Embryonic facial prominence (tissue), 1 donor: ENCODE data around the gene PCDHGB3.
"Not testable (repeated sequence)": the region's sequence is repeated elsewhere in the genome, so short reads cannot be mapped to it uniquely, and the experiment has no call there.

Experiments used
- DNase-seq: peaks from one replicate; pipeline ENCODE4 v3.0.0-alpha.2; 2016; ENCODE audit errors: extremely low spot score

PCDHGB3 gene

DNA sequence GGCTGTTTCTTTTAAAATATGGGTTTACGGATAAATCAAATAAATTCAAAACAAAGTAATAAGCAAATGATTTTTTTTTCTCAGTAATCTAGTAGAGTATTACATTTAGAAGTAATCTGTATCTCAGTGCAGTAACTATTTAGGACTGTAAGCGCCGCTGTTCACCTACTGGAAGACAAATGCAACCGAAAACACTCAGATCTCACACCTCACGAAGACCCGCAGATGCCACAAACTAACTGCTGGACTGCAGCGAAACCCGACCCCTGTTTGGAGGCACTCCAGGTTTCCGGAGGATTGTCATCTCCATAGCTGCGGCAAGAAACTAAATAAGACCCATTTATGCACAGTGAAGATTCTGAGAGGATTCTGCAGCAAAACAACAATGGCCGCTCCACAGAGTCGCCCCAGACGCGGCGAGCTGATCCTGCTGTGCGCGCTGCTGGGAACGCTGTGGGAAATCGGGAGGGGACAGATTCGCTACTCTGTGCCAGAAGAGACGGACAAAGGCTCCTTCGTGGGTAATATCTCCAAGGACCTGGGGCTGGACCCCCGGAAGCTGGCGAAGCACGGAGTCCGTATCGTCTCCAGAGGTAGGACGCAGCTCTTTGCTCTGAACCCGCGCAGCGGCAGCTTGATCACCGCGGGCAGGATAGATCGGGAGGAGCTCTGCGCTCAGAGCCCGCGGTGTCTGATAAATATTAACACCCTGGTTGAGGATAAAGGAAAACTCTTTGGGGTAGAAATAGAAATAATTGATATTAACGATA is 22.6 kb downstream of the PCDHGB3 start, which contains the start of gene PCDHGA8:
TSS of gene PCDHGA8 (plus strand) at position 205 of the 770 bp plus-strand sequence. CDS start at position 386, 181 bp downstream.
- DNase-seq, result no peak

DNA sequence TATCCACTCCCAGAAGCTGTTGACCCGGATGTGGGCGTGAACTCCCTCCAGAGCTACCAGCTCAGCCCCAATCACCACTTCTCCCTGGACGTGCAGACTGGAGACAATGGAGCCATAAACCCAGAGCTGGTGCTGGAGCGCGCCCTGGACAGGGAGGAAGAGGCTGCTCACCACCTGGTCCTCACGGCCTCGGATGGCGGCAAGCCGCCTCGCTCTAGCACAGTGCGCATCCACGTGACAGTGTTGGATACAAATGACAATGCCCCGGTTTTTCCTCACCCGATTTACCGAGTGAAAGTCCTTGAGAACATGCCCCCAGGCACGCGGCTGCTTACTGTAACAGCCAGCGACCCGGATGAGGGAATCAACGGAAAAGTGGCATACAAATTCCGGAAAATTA is 23.2 kb downstream of the PCDHGB3 start:
- no peak for DNase-seq

DNA sequence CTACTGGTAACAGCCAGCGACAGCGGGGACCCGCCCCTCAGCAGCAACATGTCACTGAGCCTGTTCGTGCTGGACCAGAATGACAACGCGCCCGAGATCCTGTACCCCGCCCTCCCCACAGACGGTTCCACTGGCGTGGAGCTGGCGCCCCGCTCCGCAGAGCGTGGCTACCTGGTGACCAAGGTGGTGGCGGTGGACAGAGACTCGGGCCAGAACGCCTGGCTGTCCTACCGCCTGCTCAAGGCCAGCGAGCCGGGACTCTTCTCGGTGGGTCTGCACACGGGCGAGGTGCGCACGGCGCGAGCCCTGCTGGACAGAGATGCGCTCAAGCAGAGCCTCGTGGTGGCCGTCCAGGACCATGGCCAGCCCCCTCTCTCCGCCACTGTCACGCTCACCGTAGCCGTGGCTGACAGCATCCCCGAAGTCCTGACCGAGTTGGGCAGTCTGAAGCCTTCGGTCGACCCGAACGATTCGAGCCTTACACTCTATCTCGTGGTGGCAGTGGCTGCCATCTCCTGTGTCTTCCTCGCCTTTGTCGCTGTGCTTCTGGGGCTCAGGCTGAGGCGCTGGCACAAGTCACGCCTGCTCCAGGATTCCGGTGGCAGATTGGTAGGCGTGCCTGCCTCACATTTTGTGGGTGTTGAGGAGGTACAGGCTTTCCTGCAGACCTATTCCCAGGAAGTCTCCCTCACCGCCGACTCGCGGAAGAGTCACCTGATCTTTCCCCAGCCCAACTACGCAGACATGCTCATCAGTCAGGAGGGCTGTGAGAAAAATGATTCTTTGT is 24.6 kb downstream of the PCDHGB3 start:
- not testable (repeated sequence) for DNase-seq

DNA sequence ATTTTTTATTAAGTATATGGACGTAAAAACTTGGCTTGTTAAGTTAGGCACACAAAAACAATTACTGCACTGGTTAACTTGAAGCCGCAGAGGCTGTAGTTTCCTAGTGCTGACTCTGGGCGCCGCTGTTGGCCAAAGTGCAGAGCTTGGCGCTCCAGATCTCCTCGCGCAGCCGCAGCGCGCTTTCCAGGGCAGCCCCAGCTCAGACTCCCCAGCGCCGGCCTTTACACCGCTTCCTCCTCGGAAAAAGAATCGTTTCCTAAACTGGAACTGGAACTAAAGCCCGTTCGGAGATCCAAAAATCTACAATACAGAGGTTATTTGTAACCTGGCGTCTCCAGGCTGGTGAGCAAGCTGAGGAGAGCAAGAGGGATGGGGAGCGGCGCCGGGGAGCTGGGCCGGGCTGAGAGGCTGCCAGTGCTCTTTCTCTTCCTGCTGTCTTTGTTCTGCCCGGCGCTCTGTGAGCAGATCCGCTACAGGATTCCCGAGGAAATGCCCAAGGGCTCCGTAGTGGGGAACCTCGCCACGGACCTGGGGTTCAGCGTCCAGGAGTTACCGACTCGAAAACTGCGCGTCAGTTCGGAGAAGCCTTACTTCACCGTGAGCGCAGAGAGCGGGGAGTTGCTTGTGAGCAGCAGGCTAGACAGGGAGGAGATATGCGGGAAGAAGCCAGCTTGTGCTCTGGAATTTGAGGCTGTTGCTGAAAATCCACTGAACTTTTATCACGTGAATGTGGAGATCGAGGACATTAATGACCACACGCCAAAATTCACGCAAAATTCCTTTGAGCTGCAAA is 27.9 kb downstream of the PCDHGB3 start, which contains the start of gene PCDHGB5:
TSS of gene PCDHGB5 (plus strand) at position 192 of the 796 bp plus-strand sequence. CDS start at position 373, 181 bp downstream.
- DNase-seq, result not testable (repeated sequence)

DNA sequence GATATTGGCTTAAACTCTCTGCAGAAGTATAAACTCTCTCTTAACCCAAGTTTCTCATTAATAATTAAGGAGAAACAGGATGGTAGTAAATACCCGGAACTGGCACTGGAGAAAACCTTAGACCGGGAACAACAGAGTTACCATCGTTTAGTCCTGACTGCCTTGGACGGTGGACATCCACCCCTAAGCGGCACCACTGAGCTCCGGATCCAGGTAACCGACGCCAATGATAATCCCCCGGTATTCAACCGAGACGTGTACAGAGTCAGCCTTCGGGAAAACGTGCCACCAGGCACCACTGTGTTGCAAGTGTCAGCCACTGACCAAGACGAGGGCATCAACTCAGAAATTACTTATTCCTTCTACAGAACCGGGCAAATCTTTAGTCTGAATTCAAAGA is 28.6 kb downstream of the PCDHGB3 start:
- DNase-seq, result no peak

DNA sequence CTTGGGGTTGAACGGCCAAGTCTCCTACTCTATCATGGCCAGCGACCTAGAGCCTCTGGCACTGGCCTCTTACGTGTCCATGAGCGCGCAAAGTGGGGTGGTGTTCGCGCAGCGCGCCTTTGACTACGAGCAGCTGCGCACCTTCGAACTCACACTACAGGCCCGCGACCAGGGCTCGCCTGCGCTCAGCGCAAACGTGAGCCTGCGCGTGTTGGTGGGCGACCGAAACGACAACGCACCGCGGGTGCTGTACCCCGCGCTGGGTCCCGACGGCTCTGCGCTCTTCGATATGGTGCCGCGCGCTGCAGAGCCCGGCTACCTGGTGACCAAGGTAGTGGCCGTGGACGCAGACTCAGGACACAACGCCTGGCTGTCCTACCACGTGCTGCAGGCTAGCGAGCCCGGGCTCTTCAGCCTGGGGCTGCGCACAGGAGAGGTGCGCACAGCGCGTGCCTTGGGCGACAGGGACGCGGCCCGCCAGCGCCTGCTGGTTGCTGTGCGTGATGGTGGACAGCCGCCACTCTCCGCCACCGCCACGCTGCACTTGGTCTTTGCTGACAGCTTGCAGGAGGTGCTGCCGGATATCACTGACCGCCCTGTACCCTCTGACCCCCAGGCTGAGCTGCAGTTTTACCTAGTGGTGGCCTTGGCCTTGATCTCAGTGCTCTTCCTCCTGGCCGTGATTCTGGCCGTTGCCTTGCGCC is 29.7 kb downstream of the PCDHGB3 start:
- no peak for DNase-seq

DNA sequence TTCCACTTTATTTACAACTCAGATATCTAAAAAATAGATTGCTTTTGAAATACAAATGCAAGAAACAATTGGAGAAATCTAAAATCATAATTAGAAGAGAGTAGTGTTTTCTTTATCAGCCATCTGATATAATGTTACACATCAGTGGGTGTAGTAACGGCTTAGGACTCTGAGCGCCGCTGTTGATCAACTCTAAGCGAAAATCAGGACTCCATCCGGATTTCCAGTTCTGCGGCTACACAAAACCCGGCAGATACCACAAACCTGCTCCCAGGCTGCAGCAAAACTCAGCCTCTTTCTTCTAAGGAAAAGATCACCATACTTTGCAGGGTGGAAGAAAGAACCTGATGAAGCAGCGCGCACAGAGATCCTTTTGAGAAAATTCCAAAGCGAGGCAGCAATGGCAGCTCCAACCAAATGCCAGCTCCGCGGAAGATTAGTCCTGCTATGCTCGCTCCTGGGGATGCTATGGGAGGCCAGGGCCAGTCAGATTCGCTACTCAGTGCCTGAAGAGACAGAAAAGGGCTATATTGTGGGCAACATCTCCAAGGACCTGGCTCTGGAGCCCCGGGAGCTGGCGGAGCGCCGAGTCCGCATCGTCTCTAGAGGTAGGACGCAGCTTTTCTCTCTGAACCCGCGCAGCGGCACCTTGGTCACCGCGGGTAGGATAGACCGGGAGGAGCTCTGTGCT is 32.7 kb downstream of the PCDHGB3 start, which contains the start of gene PCDHGA9:
TSS of gene PCDHGA9 (plus strand) at position 226 of the 691 bp plus-strand sequence. CDS start at position 401, 175 bp downstream.
- DNase-seq, result no peak

DNA sequence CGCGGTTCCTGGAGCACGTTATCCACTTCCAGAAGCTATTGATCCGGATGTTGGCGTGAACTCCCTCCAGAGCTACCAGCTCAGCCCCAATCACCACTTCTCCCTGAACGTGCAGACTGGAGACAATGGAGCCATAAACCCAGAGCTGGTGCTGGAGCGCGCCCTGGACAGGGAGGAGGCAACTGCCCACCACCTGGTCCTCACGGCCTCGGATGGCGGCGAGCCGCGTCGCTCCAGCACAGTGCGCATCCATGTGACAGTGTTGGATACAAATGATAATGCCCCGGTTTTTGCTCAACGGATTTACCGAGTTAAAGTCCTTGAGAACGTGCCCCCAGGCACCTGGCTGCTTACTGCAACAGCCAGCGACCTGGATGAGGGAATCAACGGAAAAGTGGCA is 33.3 kb downstream of the PCDHGB3 start:
- no peak for DNase-seq

DNA sequence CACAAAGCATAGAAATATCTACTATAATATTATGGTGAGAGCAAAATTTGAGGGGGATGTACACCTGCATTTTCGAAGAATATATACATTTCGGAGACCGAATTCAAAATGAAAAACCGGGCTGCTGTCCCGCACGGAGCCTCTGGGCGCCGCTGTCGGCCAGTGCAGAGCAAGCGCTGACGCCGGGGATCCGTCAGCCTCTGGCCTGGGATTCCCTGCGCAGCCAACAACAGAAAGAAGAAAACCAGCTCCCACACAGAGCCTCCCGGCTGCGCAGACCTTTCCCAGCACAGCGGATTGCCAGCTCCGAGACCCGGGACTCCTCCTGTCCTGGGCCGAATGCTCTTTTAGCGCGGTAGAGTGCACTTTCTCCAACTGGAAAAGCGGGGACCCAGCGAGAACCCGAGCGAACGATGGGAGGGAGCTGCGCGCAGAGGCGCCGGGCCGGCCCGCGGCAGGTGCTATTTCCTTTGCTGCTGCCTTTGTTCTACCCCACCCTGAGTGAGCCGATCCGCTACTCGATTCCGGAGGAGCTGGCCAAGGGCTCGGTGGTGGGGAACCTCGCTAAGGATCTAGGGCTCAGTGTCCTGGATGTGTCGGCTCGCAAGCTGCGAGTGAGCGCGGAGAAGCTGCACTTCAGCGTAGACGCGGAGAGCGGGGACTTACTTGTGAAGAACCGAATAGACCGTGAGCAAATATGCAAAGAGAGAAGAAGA is 37.9 kb downstream of the PCDHGB3 start, which contains the start of gene PCDHGB6:
TSS of gene PCDHGB6 (plus strand) at position 232 of the 716 bp plus-strand sequence. CDS start at position 414, 182 bp downstream.
- DNase-seq, result not testable (repeated sequence)

DNA sequence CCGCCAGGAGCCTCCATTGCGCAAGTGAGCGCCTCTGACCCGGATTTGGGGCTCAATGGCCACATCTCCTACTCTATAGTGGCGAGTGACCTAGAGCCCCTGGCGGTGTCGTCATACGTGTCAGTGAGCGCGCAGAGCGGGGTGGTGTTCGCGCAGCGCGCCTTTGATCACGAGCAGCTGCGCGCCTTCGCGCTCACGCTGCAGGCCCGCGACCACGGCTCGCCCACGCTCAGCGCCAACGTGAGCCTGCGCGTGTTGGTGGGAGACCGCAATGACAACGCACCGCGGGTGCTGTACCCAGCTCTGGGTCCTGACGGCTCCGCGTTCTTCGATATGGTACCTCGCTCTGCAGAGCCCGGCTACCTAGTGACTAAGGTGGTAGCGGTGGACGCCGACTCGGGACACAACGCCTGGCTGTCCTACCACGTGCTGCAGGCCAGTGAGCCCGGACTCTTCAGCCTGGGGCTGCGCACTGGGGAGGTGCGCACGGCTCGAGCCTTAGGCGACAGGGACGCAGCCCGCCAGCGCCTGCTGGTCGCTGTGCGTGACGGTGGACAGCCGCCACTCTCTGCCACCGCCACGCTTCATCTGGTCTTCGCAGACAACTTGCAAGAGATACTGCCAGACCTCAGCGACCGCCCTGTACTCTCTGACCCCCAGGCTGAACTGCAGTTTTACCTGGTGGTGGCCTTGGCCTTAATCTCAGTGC is 39.7 kb downstream of the PCDHGB3 start:
- DNase-seq, result no peak

DNA sequence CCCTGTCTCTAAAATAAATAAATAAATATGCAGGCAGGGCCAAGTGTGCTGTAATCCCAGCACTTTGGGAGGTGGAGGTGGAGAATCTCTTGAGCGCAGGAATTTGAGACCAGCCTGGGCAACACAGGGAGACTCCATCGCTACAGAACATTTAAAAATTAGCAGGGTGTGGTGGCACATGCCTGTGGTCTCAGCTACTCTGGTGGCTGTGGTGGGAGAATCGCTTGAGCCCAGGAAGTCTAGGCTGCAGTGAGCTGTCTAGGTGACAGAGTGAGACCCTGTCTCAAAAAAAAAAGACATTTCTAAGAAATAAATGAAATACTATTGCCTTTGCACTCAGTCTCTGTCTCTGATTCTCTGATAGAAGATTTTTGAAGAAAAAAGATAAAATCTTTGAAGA is 41.5 kb downstream of the PCDHGB3 start:
- no peak for DNase-seq

DNA sequence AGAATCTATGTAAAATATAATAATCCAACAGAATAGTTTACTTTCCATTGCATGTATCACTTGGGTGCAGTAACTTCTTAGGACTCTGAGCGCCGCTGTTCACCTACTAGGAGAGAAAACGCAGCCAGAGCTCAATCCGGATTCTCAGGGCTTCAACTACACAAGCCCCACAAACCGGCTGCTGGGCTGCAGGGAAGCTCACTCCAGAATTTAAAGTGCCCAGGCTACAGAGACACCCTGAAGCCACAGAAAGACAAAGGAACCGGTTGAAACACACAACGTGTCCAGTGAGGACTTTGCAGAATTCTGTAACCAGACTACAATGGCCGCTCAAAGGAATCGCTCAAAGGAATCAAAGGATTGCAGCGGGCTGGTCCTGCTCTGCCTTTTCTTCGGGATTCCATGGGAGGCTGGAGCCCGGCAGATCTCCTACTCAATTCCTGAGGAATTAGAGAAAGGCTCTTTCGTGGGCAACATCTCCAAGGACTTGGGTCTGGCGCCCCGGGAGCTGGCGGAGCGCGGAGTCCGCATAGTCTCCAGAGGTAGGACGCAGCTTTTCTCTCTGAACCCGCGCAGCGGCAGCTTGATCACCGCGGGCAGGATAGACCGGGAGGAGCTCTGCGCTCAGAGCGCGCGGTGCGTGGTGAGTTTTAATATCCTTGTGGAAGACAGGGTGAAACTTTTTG is 43.0 kb downstream of the PCDHGB3 start, which contains the start of gene PCDHGA10:
TSS of gene PCDHGA10 (plus strand) at position 134 of the 686 bp plus-strand sequence. CDS start at position 323, 189 bp downstream.
- DNase-seq, result no peak

DNA sequence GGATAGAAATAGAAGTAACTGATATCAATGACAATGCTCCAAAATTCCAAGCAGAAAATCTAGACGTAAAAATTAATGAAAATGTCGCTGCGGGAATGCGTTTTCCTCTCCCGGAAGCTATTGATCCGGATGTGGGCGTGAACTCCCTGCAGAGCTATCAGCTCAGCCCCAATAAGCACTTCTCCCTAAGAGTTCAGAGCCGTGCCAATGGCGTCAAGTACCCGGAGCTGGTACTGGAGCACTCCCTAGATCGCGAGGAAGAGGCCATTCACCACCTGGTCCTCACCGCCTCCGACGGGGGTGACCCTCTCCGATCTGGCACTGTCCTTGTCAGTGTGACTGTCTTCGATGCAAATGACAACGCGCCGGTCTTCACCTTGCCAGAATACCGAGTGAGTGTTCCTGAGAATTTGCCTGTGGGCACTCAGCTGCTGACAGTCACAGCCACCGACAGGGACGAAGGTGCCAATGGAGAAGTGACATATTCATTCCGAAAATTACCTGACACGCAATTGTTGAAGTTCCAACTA is 43.6 kb downstream of the PCDHGB3 start:
- no peak for DNase-seq

DNA sequence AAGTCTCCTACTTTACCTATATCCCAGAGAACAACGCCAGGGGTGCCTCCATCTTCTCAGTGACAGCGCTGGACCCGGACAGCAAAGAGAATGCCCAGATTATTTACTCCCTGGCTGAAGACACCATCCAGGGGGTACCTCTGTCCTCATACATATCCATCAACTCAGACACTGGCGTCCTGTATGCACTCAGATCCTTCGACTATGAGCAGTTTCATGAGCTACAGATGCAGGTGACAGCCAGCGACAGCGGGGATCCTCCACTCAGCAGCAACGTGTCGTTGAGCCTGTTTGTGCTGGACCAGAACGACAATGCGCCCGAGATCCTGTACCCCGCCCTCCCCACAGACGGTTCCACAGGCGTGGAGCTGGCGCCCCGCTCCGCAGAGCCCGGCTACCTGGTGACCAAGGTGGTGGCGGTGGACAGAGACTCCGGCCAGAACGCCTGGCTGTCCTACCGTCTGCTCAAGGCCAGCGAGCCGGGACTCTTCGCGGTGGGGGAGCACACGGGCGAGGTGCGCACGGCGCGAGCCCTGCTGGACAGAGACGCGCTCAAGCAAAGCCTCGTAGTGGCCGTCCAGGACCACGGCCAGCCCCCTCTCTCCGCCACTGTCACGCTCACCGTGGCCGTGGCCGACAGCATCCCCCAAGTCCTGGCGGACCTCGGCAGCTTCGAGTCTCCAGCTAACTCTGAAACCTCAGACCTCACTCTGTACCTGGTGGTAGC is 44.7 kb downstream of the PCDHGB3 start:
- DNase-seq, result not testable (repeated sequence)

DNA sequence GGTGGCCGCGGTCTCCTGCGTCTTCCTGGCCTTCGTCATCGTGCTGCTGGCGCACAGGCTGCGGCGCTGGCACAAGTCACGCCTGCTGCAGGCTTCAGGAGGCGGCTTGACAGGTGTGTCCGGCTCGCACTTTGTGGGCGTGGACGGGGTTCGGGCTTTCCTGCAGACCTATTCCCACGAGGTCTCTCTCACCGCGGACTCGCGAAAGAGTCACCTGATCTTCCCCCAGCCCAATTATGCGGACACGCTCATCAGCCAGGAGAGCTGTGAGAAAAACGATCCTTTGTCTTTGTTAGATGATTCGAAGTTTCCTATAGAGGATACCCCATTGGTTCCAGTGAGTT is 45.2 kb downstream of the PCDHGB3 start:
- not testable (repeated sequence) for DNase-seq

DNA sequence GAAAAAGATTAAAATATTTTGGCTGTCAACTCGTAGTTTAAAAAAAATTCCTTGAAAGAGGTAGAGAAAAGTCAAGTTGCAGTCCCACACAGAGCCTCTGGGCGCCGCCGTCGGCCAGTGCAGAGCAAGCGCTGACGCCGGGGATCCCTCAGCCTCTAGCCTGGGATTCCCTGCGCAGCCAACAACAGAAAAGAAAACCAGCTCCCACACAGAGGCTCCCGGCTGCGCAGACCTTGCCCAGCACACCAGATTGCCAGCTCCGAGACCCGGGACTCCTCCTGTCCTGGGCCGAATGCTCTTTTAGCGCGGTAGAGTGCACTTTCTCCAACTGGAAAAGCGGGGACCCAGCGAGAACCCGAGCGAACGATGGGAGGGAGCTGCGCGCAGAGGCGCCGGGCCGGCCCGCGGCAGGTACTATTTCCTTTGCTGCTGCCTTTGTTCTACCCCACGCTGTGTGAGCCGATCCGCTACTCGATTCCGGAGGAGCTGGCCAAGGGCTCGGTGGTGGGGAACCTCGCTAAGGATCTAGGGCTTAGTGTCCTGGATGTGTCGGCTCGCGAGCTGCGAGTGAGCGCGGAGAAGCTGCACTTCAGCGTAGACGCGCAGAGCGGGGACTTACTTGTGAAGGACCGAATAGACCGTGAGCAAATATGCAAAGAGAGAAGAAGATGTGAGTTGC is 47.6 kb downstream of the PCDHGB3 start, which contains the start of gene PCDHGB7:
TSS of gene PCDHGB7 (plus strand) at position 184 of the 679 bp plus-strand sequence. CDS start at position 367, 183 bp downstream.
- DNase-seq, result not testable (repeated sequence)
